ENCODE results near the gene FAM163B. TPM values are rescaled to one million over a fixed set of nuclear protein-coding genes. Genes with fewer than 3 reads are reported as not detected.
"Not testable (repeated sequence)": the region's sequence is repeated elsewhere in the genome, so short reads cannot be mapped to it uniquely, and the experiment has no call there.

FAM163B gene
- total and polyA plus RNA-seq, 2 donors (not counting 3 experiments of a cell fraction or from before 2014, with no cell fraction given), result not detected

DNA sequence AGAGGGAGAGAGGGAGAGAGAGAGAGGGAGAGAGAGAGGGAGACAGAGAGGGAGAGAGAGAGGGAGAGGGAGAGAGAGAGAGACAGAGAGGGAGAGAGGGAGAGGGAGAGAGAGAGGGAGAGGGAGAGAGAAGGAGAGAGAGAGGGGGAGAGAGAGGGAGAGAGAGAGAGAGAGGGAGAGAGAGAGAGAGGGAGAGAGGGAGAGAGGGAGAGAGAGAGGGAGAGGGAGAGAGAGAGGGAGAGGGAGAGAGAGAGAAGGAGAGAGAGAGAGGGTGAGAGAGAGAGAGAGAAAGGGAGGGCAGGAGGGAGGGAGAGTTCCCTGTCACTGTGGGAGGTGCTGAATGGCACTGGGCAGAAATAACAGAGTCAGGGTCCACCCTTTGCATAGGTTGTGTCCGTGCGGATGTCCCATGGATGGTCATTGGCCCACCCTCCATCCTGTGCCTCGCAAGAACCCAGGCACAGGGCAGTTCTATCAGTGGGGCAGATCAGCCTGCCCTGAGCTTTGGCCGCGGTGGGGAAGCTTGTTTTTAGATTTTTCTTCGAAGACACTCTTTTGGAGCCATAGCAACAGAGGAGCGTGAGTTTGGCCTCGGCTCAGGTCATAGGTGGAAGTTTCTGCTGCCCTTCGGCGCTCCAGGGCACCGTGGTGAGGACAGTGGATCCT is 44.6 kb downstream of the FAM163B start:
- H3K27ac ChIP-seq (ENCODE audit: insufficient read depth, low read depth, low read length), result no peak overlapping the region
- no peak overlapping the region for H3K4me2 ChIP-seq (ENCODE audit: insufficient read depth, low read length)
- no TSS peak for BruUV-seq (replicated peaks)
- no peaks in the 10 kb centered on the region for H3K27me3 ChIP-seq (ENCODE audit: control insufficient read depth in 2 of 2, insufficient read depth in 2 of 2, low read length in 2 of 2)
- H3K4me3 ChIP-seq (replicated peaks in 1 of 3; ENCODE audit: insufficient read depth in 1 of 3, low read depth in 1 of 3, low read length in 3 of 3), result no peak overlapping the region
- no peak overlapping the region for H3K9ac ChIP-seq (replicated peaks; ENCODE audit: extremely low read depth, insufficient read depth, low read length)
- dilution Hi-C loops (cut with MboI; ENCODE audit: extremely low pct_ligation_motif_present, low sequenced_read_pairs), result no loop called here
- CTCF ChIA-PET, result no interaction called here
- intact Hi-C loops (cut with micrococcal nuclease), result no loop called here
- no peaks in the 10 kb centered on the region for H3K4me1 ChIP-seq (ENCODE audit: control insufficient read depth, extremely low read depth, insufficient read depth, low read length)
- no peaks in the 10 kb centered on the region for H3K9me1 ChIP-seq (replicated peaks; ENCODE audit: control insufficient read depth, extremely low read depth, insufficient read depth, low read length)
- no peak for TF ChIP-seq POLR2A (IDR thresholded peaks at IDR 0.05; ENCODE audit: low read depth, low read length)
- H2AFZ ChIP-seq (ENCODE audit: low read depth, low read length), result no peak overlapping the region
- H4K20me1 ChIP-seq (replicated peaks; ENCODE audit: control insufficient read depth, extremely low read depth, insufficient read depth, low read length), result no peaks in the 10 kb centered on the region
- no peak for DNase-seq (ENCODE audit: low read depth, low spot score)
- no peaks in the 10 kb centered on the region for H3K9me3 ChIP-seq (replicated peaks; ENCODE audit: control insufficient read depth, insufficient read depth, low read length)
- FAIRE-seq, result no peak
- H3K36me3 ChIP-seq (ENCODE audit: control insufficient read depth in 2 of 2, extremely low read depth in 1 of 2, insufficient read depth in 2 of 2, low read length in 2 of 2), result no peaks in the 10 kb centered on the region
- POLR2A ChIA-PET, result no interaction called here
- H3K79me2 ChIP-seq (ENCODE audit: control insufficient read depth, insufficient read depth, low read length), result no peaks in the 10 kb centered on the region

DNA sequence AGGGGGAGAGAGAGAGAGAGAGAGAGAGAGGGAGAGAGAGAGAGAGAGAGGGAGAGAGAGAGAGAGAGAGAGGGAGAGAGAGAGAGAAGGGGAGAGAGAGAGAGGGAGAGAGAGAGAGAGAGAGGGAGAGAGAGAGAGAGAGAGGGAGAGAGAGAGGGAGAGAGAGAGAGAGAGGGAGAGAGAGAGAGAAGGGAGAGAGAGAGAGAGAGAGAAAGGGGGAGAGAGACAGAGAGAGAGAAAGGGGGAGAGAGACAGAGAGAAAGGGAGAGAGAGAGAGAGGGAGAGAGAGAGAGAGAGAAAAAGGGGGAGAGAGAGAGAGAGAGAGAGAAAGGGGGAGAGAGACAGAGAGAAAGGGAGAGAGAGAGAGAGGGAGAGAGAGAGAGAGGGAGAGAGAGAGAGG is 45.4 kb downstream of the FAM163B start:
- H3K27me3 ChIP-seq (ENCODE audit: control insufficient read depth in 2 of 2, insufficient read depth in 2 of 2, low read length in 2 of 2); dilution Hi-C loops (cut with MboI; ENCODE audit: extremely low pct_ligation_motif_present, low sequenced_read_pairs); H2AFZ ChIP-seq (ENCODE audit: low read depth, low read length); BruUV-seq (replicated peaks); H3K4me3 ChIP-seq (replicated peaks in 1 of 3; ENCODE audit: insufficient read depth in 1 of 3, low read depth in 1 of 3, low read length in 3 of 3); H3K4me1 ChIP-seq (ENCODE audit: control insufficient read depth, extremely low read depth, insufficient read depth, low read length); POLR2A ChIA-PET; H4K20me1 ChIP-seq (replicated peaks; ENCODE audit: control insufficient read depth, extremely low read depth, insufficient read depth, low read length); H3K9ac ChIP-seq (replicated peaks; ENCODE audit: extremely low read depth, insufficient read depth, low read length); H3K4me2 ChIP-seq (ENCODE audit: insufficient read depth, low read length); intact Hi-C loops (cut with micrococcal nuclease); CTCF ChIA-PET; H3K9me3 ChIP-seq (replicated peaks; ENCODE audit: control insufficient read depth, insufficient read depth, low read length); H3K27ac ChIP-seq (ENCODE audit: insufficient read depth, low read depth, low read length); H3K79me2 ChIP-seq (ENCODE audit: control insufficient read depth, insufficient read depth, low read length); FAIRE-seq; DNase-seq (ENCODE audit: low read depth, low spot score); H3K9me1 ChIP-seq (replicated peaks; ENCODE audit: control insufficient read depth, extremely low read depth, insufficient read depth, low read length); H3K36me3 ChIP-seq (ENCODE audit: control insufficient read depth in 2 of 2, extremely low read depth in 1 of 2, insufficient read depth in 2 of 2, low read length in 2 of 2): not testable (repeated sequence)

Data from endothelial cell of umbilical vein (primary cell).